Measurements from ENCODE around the gene BIN1.
"Not testable (repeated sequence)": the region's sequence is repeated elsewhere in the genome, so short reads cannot be mapped to it uniquely, and the experiment has no call there.

The BIN1 gene

GRCh38 chr2:127133793-127134192 is 26.8 kb upstream of the BIN1 start:
- no peak for DNase-seq

GRCh38 chr2:127130421-127130820 is 23.5 kb upstream of the BIN1 start:
- DNase-seq: no peak

GRCh38 chr2:127129937-127130336 is 23.0 kb upstream of the BIN1 start:
- DNase-seq: no peak

- DNase-seq: no peak
Measured at GRCh38 chr2:127128445-127128904, 21.5 kb upstream of the BIN1 start.

- no peak for DNase-seq
Measured at GRCh38 chr2:127125821-127126220, 18.9 kb upstream of the BIN1 start.

- DNase-seq: no peak
Measured at GRCh38 chr2:127124426-127124825, 17.5 kb upstream of the BIN1 start.

GRCh38 chr2:127122361-127123027 is 15.5 kb upstream of the BIN1 start:
- DNase-seq: no peak

- no peak for DNase-seq
Measured at GRCh38 chr2:127121776-127122176, 14.8 kb upstream of the BIN1 start.

DNA sequence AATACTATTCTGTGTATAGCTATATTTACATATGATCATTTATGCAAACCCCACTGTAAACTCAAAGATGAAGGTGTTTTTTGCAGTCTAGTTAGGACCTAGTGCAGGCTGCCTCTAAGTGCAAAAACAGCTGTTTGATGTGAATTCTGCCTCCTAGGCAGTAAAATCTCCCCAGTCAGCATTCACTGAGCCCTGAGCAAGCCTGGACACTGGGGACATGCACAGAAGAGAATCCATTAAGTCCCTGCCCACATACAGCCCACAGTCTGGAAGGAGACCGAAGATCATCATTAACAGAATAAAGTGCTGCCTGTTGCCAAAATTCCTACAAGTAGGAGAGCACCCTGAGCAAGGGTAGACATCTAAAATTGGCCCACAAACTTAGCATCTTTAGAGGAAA is 14.4 kb upstream of the BIN1 start:
- DNase-seq: no peak

DNA sequence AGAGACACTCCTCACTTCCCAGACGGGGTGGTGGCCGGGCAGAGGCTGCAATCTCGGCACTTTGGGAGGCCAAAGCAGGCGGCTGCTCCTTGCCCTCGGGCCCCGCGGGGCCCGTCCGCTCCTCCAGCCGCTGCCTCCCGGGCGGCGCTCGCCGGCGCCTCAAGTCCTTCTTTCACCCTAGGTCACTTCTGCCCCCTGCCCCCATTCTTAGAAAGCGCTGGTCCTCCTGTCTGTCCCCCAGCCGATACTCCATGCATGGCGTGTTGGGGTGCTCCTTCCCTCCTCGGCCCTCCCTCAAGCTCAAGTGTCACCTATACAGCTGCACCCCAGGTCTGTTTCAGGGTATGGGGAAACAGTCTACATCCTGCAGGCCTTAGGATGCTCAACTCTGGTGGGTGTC is 13.5 kb upstream of the BIN1 start:
- not testable (repeated sequence) for DNase-seq

- no peak for DNase-seq
Measured at GRCh38 chr2:127118467-127118866, 11.5 kb upstream of the BIN1 start.

- no peak for DNase-seq
Measured at GRCh38 chr2:127118038-127118437, 11.1 kb upstream of the BIN1 start.

DNA sequence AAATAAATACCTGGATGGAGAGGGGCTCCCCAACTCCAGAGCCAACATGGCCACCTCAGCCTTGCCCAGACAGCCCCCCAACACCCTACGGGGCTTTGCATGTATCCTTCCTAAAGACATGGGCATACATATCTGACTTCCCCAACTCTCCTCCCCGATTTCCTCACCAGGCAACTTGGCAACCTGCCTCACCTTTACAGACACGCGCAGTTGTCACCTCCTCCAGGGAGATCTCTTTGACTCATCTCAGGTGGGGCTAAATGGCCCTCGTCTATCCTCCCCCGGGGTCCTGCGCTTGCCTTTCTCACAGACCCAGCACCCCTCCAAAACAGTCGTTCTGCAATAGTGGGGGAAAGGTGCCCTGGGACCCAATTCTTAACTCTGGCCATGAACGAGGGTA is 10.6 kb upstream of the BIN1 start:
- DNase-seq: no peak

- DNase-seq: no peak
Measured at GRCh38 chr2:127115471-127116199, 8.7 kb upstream of the BIN1 start.

DNA sequence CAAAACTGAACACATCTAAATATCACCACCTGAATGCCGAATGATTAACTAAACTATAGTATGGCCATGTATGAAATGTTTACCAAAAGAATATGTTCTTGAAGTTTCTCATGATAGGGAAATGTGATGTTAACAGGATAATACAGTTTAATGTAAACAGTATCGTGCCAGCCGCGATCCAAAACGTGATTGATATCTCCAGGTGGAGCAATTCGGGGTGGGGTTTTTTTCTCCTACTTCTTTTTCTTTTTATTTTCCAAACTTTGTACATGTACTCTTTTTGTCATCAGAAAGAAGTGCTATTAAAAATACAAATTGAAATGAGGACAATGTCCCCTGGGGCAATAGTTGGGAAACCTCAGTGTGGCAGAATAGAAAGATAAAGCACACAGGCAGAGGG is 4.0 kb upstream of the BIN1 start:
- no peak for DNase-seq

- no peak for DNase-seq
Measured at GRCh38 chr2:127108090-127108523, 1.2 kb upstream of the BIN1 start.

DNA sequence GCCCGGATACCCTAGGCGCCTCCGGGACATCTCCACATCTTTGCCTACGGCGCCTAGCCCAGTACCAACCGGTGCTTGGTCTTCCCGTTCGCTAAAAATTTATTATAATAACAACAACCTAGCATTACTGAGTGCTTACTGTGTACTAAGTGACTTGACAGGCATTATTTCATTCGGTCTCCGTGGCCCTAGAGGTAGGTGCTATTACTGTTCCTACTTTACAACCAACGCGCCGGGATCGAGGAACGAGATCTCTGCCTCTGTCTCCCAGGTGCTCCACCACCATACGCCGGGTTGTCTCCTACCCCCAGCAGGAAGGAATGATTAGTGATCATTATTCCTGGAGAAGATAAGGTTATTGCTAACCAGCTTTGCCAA is 657 bp upstream of the BIN1 start:
- DNase-seq: no peak

GRCh38 chr2:127106457-127106990 is 430 bp downstream of the BIN1 start:
- no peak for DNase-seq

DNA sequence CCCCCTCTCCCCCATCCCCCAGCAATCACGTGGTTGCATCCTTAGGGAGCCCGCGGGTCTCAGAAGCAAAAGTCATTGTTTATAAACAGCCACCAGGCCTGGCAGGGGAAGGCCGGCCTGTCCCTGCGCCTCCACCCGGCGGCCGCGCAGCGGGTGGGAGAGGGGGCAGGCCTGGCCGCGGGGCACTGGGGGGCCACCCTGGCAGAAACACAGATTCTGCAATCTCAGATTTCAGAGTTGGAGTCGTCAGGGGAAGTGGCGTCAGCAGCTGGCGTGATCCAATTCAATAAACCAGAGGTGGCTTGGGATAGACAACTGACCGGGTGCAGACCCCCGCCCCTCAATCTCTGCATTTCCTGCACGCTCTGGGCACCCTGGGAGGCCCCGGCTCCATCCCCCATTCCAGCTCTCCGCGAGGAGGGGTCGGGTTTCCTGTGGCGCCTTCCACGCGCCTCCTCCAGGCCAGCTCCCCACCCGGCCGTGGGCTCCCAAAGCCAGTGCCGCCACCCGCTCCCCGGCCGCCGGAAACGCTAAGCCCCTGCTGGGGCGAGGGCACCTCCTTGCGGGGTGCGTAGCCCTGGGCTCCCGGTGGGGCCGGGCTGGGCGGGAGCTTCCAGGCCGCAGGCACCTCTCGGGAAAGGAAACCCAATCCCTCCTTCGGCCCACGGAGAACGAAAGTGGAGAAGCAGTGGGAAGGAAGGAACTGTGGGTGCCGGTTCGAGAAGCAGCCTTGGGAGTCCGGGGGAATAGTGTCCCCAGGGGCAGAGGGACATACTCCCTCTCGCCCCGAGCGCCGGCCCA is 1.1 kb downstream of the BIN1 start:
- DNase-seq: no peak

DNA sequence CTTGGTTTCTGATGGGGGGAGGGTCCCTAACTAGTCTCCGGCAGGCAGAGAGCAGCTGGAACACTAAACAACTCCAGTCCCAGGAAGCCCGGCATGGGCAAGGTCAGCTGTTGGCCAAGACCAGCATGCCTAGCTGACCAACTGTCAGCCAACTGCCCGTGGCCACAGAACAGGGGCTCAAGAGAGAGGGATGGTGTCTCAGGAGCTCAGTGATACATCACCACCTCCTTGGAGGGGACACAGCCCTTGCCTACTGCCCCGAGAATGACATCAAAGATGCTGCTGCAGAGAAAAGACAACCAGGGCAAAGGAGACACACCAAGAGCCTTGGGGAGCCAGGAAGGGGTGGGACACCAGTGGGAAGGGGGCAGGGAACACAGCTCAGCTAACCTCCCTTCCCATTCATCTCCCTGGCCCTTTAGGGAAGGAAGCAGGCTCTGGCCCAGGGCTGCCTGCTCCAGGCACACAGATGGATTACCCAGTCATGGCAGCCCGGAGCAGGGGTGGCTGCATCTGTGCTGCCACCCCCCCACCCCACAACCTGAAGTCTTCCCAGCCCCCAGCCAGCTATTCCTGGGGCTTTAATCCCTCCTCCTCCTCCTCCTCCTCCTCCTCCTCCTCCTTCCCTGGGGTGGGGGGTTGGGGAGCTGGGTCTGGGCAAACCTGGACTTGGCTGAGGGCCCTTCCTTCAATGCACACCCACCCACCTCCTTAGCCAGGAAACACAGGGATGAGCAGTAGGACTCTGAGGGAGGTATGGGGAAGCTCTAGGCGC is 1.9 kb downstream of the BIN1 start:
- no peak for DNase-seq

DNA sequence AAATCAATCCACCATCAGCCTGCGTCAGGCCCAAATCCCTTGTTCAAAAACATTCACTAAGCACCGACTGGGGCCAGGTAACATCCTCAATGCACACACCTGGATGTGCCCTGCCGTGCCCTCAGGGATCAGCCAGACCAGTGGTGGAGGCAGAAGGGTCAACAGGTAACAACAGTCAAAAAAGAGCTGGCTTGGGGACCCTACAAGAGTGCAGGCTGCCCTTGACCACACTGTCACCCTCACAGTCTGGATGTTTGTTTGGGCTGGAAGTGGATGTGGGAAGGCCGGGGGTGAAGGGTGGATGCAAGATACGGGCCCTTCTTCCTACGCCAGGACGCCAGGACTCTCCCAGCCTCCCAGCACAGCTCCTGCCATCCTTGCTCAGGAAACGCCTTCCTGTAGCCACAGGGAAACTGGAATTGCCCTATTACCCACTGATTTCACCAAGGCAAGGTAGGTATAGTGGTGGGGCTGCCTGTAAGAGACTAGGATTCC is 2.7 kb downstream of the BIN1 start:
- DNase-seq: no peak

Measured in activated CD4-positive, alpha-beta T cell treated with anti-CD3 and anti-CD28 coated beads for 1 hour (primary cell).